Prostate gland (tissue), 2 donors: ENCODE measurements around the gene CENPP.

Source experiments
- POLR2A ChIP-seq: fragments of 450-650 bp; IDR thresholded peaks from one replicate; pipeline ENCODE4 v1.6.1; 2016; ENCODE audit warnings: antibody characterized with exemption, mild to moderate bottlenecking
- TF ChIP-seq, protein P1 (sequence below), 4 experiments: fragments of 200-600 bp in 2 of 4; fragments of 450-650 bp in 2 of 4; sonication (generic) in 2 of 4; IDR thresholded peaks; 1 replicate in 3 of 4; 2 replicates in 1 of 4; pipeline ENCODE4 v1.5.1; 2016 to 2019; ENCODE audit warnings: antibody characterized with exemption in 4 of 4, mild to moderate bottlenecking in 2 of 4, moderate library complexity in 2 of 4

DNA sequence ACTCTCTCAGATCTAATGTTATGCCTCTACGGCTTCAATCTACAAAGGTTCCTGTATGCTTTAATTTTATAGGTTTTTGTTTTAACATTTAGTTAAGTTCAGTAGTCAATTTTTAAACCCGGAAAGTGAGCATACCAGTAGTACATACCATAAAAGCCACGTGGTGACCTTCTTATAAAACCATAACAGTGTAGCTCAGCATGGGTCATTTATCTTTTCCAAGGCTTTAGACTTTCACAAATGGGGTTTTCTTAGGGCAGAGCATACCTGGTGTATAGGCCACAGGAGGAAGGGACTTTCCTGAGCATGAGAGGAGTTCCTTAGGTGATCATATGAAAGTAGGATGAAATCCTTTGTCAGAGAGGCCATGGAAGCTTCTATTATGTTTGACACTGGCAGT, 186.9 kb downstream of the CENPP start:
- TF ChIP-seq, protein P1, sequence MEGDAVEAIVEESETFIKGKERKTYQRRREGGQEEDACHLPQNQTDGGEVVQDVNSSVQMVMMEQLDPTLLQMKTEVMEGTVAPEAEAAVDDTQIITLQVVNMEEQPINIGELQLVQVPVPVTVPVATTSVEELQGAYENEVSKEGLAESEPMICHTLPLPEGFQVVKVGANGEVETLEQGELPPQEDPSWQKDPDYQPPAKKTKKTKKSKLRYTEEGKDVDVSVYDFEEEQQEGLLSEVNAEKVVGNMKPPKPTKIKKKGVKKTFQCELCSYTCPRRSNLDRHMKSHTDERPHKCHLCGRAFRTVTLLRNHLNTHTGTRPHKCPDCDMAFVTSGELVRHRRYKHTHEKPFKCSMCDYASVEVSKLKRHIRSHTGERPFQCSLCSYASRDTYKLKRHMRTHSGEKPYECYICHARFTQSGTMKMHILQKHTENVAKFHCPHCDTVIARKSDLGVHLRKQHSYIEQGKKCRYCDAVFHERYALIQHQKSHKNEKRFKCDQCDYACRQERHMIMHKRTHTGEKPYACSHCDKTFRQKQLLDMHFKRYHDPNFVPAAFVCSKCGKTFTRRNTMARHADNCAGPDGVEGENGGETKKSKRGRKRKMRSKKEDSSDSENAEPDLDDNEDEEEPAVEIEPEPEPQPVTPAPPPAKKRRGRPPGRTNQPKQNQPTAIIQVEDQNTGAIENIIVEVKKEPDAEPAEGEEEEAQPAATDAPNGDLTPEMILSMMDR (IDR thresholded peaks at IDR 0.05): no peak
- no peak for TF ChIP-seq POLR2A
